Suppressor macrophage treated with lipopolysaccharide for 1 hour (primary cell): ENCODE results near the gene KBTBD12.

Experiments used
- DNase-seq, 3 donors: peaks; one replicate each; pipeline ENCODE4 v3.0.0-alpha.2; 2020 to 2022

KBTBD12 gene

DNA sequence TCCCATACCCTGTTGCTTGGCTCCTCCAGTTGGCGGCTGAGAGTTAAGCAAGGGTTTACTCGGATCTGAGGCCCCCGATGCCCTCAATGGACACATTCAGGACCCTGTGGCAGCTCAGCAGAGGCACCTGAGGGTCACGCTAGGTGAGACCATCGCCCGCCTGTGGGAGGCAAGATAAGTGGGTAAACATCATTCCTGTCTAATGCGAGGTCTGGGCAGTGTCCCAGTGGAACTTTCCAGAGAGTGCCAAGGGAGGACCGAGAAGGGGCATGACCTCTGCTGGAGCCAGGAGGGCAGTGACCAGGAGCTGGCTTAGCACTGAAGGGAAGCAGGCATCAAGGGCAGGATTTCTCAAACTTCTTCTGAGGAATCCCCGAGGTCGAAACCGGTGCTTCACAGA, 71.8 kb downstream of the KBTBD12 start:
- no peak for DNase-seq

DNA sequence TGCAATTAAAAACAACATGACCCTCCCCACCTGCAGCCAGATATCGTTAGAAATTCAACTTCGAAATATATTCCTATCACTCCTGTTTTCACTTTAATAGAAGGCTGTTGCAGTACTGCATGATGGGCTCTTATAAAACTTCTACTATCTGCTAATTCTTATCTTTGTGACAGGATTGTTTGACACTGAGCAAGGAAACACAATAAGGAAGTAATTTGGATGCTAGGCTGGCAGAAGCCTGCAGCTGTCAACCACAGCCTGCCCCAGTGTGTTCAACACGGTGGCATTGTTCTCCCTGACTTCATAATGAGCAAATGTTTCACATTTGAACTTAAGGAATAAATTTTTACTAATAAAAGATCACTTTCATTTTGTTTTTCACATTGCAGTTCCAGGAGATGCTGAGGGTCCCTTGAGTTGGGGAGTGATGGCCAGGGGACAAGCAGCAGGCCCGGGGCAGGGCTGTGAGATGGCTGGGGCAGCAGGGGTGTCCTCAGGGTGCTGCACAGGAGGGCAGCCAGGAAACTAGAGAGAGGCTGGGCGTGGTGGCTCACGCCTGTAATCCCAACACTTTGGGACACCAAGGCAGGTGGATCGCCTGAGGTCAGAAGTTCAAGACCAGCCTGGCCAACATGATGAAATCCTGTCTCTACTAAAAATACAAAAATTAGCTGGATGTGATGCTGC, 72.4 kb downstream of the KBTBD12 start:
- DNase-seq, result no peak

DNA sequence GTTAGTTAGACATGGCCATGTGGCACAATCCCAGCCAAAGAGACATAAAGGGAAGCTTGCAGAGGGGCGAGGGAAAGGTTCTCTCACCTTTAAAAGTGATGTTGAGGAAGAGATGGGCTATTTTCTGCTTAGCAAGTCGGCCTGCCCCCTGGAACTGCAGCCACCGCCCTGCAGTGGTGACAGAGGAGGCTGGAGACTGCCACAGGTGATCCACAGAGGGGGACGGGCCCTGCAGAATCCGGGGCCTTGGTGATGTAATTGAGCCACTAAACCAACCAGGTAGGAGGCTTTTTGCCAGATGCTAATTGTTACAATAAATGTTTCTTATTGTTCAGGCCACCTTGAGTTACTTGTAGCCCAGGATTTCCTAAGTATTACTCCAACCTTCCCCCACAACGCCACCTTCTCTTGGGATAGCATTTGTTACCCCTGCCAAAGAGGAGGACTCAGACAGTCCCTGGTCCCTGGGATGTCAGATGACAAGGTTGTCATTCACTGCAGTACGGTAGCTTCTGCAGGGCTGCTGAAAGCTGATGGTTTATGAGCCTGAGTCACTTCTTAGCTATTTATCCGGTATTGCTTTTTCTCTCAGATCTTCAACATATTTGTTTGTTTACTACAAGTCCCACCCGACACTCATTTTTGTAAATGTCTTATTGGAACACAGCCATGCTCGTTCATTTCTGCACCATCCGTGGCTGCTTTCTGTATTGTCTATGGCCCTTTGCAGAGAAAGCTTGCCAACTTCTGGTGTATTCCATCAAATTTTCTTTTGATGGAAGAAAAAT, 73.9 kb downstream of the KBTBD12 start:
- no peak for DNase-seq

DNA sequence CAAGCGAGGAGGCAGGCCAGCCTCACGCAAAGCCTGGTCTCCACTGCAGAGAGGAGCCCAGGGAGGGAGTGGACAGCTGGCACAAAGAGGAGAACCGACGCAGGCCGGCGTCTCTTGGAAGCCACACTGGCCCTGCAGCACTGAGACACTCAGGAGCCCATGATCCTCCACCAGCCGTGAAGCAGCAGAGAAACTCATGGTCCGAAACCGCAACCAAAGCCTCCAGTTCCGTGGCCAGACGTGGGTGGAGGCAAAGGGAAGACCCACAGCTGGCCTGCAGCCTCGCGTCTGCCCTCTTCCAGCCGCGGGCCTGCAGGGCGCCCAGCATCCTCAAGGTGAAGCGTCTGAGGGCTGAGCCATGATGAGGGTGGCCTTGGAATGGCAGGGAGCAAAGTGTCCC, 75.0 kb downstream of the KBTBD12 start:
- DNase-seq, result no peak

DNA sequence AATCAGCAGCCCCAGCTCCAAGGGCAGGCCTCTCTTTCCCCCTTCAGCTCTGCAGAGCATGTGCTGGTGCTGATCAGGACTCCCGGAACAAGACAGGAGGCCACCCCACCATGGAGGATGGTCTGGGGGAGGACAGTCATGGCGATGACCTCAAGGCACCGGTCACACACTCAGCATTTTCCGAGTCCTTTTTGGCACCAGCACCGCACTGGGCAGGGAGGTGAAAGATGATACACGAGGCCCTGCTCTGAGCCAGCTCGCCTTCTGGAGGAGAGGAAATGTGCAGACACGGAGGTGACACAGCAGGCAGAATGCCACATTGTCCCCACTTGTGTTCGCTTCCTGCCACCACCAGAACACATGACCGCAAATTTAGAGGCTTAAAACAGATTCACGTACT, 75.4 kb downstream of the KBTBD12 start:
- DNase-seq, result no peak

DNA sequence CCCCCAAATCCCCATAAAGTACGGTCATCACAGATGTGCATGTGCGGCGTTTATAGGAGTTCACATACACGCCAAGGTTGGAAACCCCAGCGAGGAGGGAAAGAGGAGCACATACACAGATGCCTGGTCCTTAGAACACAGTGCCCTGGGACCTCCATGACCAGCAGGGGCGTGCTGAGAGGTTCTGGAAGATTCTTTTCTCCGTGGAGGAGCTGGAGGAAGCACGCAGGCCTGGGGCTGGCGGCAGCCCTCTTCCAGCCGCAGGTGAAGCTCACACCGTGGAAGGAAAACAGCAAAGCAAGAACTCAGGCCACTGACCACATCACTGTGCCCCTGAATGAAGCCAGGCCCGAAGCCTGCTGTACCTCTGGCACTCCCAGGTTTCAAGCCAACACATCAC, 76.2 kb downstream of the KBTBD12 start:
- no peak for DNase-seq

DNA sequence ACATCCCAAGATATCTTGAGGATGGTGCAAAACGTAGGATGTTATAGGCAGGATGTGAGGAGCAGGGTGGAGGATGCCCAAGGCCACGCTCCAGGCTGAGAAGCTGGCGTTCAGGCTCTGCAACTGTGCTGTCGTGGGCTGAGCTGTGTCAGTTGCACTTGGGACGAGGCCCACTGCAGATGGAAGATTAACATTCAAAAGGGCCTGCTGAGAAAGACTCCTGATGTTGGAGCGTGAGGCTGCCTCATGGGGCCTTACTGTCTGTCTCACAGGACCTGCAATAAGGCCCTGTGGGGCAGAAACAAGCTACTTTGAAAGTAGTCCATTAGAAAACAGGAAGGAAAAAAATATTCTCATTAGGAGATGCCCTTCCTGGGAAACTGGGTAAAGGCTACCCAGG, 76.6 kb downstream of the KBTBD12 start:
- DNase-seq, result no peak

DNA sequence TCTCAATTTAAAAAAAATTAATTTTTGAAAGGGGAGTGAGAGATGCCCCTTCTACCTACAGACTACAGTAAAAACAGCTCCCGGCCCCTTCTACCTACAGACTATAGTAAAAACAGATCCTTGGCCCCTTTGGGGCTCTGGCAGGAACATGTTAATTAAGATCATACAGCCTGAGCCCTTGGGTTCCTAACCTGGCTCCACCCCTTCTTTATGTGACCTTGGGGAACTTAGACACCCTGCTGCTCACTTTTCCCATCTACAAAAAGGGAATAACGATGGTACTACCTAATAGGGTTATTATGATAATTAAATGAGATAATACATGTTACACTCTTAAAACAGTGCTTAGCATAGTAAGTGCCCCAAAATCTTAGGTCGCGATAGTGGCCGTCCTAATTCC, 77.1 kb downstream of the KBTBD12 start:
- DNase-seq, result no peak

DNA sequence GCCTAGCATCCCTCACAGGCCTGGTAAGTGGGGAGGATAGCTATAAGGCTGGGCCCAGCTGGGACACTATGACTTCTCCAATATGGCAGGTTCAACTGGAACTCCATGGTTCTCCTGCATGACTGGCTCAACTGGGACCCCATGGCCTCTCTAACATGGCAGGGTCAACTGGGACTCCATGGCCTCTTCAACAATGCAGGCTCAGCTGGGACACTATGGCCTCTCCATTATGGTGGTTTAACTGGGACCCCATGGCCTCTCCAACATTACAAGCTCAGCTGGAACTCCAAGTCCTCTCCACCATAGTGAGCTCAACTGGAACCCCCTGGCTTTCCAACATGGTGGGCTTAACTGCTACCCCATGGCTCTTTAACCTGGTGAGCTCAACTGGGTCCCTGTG, 79.0 kb downstream of the KBTBD12 start:
- DNase-seq, result no peak

DNA sequence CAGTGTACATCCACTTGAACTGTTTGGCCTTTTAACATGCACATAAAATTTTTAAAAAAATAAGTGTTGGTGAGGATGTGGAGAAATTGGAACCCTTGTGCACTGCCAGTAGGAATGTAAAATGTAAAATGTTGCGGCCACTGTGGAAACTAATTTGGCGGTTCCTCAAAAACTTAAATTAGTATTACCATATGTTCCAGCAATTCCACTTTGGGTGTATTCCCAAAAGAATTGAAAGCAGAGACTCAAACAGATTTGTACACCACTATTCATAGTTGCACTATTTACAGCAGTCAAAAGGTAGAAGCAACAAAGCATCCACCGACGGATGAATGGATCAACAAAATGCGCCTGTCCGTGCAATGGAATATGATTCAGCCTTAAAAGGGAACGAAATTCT, 82.0 kb downstream of the KBTBD12 start:
- DNase-seq, result no peak

DNA sequence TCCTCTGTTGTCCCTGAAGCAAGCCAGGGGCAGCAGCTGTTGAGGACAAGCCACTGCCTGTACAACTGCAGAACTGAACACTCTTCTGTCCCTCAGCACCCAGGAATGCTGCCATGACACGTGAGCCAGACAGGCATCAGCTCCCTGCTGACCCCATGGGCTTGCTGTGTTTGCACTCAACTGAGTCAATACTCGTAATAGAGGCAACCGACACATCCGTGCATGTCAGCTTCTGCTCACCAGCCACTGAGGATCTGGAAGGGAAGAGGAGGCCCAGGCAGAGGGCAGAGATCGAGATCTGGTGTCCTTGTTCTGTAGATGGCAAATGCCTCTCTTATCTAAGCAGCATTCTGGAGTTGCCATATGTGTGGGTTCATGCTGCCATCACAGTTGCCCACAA, 82.9 kb downstream of the KBTBD12 start:
- no peak for DNase-seq

DNA sequence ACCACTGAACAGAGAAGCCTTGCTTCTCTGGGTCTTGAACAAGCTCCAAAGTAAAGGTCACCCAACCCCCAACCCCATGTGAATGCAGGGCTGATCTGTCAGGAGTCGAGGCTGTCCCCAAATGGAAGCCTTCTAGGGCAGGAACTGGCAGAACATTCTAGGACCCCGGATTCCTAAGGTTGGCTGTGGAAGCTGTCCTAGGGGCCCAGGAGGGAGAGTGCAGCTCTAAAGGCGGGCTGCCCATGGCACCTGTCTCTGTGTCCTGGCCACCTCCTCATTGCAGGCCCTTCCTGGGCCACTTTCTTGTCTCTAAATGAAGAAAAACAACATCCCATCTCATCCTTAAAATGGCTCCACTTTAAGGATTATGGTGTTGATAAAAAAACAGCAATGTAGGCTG, 83.6 kb downstream of the KBTBD12 start:
- no peak for DNase-seq

DNA sequence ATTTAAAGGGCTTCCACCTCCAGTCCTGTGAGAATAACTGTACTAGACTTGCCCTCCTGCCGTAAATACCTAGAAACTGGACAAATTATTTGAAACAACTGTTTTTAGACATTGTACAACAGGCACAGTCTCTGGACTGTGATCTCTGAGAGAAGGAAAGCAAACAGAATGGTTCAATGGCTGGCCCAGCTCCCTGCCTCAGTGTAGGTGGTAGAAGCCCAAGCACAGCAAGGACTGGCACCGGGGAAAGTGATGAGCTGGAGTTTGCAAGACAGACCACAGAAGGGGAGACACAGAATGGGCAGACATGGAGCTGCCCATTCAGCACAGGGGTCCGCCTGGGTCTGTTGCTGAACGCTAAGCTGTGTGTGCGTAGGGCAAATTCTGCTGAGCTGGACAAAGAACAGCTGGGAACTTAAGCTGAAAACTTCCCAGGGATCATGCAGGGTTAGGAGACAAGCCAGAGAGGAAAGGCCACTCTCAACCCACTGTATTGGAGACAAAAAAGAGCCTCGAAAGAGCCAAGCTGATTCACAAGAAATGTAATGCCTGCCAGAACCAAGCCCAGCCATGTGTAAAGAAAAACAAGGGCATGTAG, 84.6 kb downstream of the KBTBD12 start:
- DNase-seq, result no peak

DNA sequence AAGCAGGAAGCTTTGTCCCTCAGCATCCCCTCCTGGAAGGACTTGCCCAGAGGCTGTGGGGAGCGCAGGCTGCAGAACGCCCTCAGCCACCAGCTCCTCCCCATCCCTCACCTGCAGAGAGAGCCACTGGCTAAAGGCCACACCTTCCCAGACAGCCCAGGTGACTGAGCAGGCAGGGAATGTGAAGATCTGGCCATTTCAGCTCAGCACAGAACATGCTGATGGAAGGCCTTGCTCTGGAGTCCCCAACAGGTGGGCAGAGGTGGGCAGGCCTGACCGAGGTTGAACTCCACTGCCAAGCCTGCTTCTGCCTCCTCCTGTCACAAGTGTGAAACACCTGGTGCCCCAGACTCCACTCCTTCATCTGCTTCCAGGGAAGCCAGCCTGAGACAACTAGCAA, 86.5 kb downstream of the KBTBD12 start:
- DNase-seq, result no peak

DNA sequence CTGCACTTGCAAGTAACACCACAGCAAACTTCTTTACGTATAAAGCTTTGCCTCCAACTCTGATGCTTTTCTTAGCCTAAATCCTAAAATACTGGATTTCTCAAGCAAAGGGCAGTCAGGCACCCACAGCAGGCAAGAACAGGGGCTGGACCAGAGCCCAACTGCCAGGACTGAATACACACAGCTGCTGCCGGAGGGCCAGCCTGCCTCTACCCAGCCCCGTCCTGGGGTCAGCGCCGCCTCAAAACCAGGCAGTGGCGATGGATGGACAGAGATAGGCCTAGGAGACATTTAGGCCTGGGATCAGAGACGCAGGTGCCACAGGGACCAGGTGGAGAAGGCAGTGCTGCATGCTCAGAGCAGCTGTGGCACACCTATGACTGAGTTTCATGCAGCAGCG, 89.6 kb downstream of the KBTBD12 start:
- no peak for DNase-seq

DNA sequence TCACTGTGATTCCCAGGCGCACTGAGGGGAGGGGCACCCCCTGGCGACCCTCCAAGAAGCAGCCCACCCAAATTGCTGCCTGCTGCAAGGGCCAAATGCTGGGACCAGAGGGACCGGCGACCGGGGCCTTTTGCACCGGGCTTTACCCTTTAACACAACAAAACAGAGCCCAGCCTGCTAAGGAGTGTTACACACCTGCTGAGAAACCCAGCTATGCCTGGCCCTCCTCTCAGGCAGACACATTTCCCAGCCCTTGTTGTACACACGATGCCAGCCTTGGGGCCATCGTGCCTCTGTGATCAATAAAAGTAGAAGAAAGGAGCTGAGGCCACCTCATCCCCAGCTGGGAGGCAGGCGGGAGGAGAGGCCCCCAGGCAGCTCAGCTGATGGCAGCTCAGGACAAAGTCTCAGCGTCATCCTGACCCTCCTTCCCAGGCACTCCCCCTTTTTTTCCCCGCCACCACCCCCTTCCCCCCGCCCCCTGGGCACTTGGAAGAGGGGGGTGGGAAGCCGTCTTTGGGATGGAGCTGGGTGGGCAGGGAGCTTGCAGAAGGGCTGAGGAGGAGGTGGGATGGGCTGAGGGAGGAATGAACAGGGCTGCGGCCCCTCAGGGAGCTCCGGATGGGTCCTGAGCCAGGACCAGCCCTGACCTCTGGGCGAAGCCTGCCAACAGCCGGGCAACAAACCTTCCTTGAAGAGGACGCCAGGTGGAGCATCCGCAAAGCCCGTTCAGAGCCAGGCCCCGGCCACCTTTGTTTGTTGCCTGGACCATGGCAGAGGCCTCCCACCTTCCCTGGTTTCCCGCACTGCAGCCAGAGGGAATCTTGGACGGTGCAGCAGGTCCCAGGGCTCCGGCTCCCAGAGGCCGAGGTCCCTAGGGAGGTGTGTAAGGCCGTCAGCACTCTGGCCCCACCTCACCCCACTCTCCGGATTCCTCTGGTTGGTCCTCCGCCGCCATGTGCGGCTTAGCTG, 91.3 kb downstream of the KBTBD12 start:
- no peak for DNase-seq

DNA sequence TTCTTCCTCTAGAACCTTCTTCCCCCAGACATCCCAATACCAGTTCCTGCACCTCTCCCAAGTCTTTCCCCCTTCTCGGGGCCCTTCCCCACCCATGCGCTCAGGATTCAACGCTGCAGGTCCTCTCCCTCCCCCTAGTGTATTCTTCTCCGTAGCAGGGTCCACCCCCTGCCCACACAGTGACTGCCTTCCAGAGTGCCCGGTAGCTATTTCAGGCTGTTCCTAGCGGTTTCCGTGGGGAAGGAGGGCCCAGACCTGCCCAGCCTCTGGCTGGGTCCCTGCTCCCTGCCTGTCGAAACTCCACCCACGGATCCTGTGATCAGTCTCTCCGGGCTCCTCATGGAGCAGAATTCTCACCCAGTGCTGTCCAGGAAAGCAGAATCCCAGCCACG, 92.0 kb downstream of the KBTBD12 start:
- DNase-seq, result peak in 1 of 3 donors; percentile 4

DNA sequence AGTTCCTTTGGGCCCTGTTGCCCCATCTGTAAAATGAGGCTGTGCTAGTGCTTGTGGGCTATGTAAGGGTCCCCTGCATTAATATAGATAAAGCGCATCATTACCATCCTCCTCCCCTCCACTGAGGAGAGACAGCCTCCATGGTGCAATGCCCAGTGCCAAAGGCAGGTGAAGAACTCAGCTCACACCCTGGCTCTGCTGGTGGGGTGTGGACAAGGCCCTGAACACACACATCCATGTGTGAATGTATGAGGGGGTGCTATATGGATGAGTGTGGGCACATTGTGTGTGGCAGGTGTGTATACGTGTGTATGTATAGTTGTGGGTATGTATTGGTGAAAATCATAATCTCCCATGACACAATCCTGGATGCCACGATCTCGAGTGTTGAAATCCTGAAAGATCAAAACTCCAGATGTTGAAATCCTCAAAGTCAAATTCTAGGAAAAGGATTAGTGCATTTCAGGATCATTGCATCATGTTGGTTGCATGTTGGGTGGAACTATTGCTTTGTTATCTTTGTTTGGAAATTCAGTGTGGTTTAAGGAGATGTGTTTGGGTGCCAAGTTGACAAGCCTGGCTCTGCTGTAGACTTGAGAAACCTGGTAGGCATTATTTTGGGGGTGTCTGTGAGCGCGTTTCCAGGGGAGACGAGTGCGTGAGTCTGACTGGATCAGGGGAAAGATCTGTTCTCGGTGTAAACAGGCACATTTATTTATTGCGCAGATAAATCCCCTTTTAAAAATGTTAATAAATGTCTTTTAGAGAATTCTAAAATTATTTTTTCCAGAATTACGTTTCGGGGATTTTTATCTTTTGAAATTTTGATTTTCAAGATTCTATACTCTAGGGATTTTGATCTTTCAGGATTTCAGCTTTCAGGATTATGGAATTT, 95.2 kb downstream of the KBTBD12 start:
- no peak for DNase-seq

DNA sequence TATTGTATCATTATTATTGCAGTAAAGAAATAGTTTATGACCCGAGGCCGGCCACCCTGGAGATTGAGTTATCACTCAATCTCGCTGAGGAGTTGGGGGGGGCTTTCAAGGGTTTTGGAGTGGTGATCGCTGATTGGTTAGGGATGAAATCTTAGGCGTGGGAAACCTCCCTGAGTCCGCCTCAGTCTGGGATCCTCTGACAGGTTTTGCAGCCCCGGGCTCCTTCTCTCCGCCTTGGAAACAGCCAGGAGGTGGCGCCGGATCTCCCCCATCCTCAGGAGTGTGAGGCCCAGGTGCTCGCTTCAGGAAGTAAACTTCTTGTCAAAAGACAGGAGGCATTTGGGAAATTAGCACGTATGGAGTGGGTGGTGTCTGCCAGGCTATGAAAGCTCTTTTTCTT, 96.1 kb downstream of the KBTBD12 start:
- peak in 1 of 3 donors; percentile 26 for DNase-seq

DNA sequence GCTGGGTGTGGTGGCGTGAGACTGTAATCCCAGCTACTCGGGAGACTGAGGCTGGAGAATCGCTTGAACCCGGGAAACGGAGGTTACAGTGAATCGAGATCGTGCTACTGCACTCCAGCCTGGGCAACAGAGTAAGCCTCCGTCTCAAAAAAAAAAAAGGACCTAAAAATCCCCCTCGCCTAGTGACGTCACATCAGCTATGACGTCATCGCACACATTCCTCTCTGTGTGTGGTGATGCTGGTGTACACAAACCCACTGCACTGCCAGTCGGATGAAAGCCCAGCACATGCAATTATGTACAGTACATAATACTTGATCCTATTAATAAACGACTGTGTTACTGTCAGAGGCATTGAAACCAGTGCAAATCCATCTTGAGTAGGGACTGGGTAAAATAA, 97.0 kb downstream of the KBTBD12 start:
- DNase-seq, result peak; percentile 30 to 34 (median 33)

DNA sequence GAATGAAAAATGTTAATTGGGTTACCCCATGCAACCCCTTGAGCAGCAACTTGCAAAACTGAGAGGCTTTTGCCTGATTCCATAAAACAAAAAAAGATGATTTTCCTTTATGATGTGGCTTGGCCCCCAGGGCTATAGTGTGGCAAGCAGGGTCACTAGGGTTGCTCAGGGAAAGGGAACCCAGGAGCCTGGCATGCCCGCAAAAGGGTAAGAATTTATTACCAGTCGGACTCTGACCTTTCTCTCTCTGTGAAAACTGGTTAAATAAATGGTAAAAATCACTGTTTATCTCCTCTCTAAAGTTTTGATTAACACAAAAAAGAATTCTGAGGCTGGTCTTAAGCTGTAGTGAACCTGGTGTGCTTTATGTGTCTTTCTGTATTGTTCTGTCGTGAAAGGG, 99.5 kb downstream of the KBTBD12 start:
- DNase-seq, result no peak

DNA sequence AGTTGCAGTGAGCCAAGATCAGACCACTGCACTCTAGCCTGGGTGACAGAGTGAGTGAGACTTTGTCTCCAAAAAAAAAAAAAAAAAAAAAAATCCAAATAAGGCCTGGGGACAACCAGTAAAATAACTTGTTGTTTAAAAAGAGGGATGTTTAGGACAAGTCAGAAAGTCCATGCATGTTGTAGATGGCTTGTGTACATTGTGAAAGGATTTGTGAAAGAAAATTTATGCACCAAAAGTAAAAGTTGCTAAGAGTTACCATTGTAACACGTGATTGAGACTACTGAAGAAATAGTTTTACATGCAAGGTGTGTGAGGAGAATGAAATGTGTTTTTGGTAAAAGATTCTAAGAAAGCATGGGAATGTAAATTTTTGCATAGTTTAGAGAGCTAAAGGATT, 101.5 kb downstream of the KBTBD12 start:
- no peak for DNase-seq
